Mesenchymal stem cell (in vitro differentiated cells and primary cell): Measurements from ENCODE around the gene CST9.

Experiments
- DNase-seq: peaks from one replicate; pipeline ENCODE4 v3.0.0-alpha.2; 2013
- H2AFZ ChIP-seq: one replicate; pipeline ENCODE4 v1.6.1; 2013; ENCODE audit warnings: low read depth, mild to moderate bottlenecking, control low read depth, inconsistent platforms, low read length, moderate library complexity
- H2AK5ac ChIP-seq: 2 replicates; pipeline ENCODE4 v1.6.1; 2013; ENCODE audit warnings: low read length, moderate library complexity, mild to moderate bottlenecking, inconsistent platforms; ENCODE audit not compliant: severe bottlenecking
- H2BK120ac ChIP-seq: one replicate; pipeline ENCODE4 v1.6.1; 2013; ENCODE audit warnings: low read depth, mild to moderate bottlenecking, inconsistent platforms, low read length, moderate library complexity
- H2BK12ac ChIP-seq, 2 experiments: one replicate each; pipeline ENCODE4 v1.6.1; 2013; ENCODE audit warnings: inconsistent platforms in 2 of 2, low read length in 2 of 2, mild to moderate bottlenecking in 2 of 2, moderate library complexity in 2 of 2, control low read depth in 1 of 2
- H2BK15ac ChIP-seq: one replicate; pipeline ENCODE4 v1.6.1; 2013; ENCODE audit warnings: mild to moderate bottlenecking, low read depth, inconsistent platforms; ENCODE audit not compliant: poor library complexity, severe bottlenecking
- H2BK5ac ChIP-seq: 2 replicates; pipeline ENCODE4 v1.6.1; 2013; ENCODE audit warnings: low read depth, mild to moderate bottlenecking, low read length, control low read depth, inconsistent platforms; ENCODE audit not compliant: poor library complexity, severe bottlenecking
- H3K14ac ChIP-seq, 2 experiments: one replicate each; pipeline ENCODE4 v1.6.1; 2013; ENCODE audit warnings: inconsistent platforms in 2 of 2, low read length in 2 of 2, control low read depth in 1 of 2, mild to moderate bottlenecking in 1 of 2, moderate library complexity in 1 of 2
- H3K18ac ChIP-seq, 2 experiments: one replicate each; pipeline ENCODE4 v1.6.1; 2013; ENCODE audit warnings: inconsistent platforms in 2 of 2, low read length in 2 of 2, control low read depth in 1 of 2, low read depth in 1 of 2, mild to moderate bottlenecking in 1 of 2
- H3K23ac ChIP-seq, 2 experiments: one replicate each; pipeline ENCODE4 v1.6.1; 2013; ENCODE audit warnings: inconsistent platforms in 2 of 2, low read length in 2 of 2, mild to moderate bottlenecking in 2 of 2, moderate library complexity in 2 of 2, control low read depth in 1 of 2
- H3K27ac ChIP-seq: 2 replicates; pipeline ENCODE4 v1.5.1; 2013; ENCODE audit warnings: mild to moderate bottlenecking, moderate library complexity, low read length, control low read depth, inconsistent platforms; ENCODE audit not compliant: poor library complexity, severe bottlenecking
- H3K27me3 ChIP-seq, 2 experiments: 2 replicates each; pipeline versions ENCODE4 v1.6.1 to v1.7.0; 2013; ENCODE audit warnings: low read length in 2 of 2, mild to moderate bottlenecking in 2 of 2, moderate library complexity in 2 of 2, control low read depth in 1 of 2, inconsistent platforms in 1 of 2; ENCODE audit not compliant: control insufficient read depth in 1 of 2, insufficient read depth in 1 of 2
- H3K36me3 ChIP-seq, 2 experiments: 2 replicates each; pipeline versions ENCODE4 v1.6.1 to v1.7.0; 2013; ENCODE audit warnings: low read length in 2 of 2, control low read depth in 1 of 2, inconsistent platforms in 1 of 2, low read depth in 1 of 2, mild to moderate bottlenecking in 1 of 2; ENCODE audit not compliant: insufficient read depth in 2 of 2, control insufficient read depth in 1 of 2
- H3K4ac ChIP-seq, 2 experiments: one replicate each; pipeline ENCODE4 v1.6.1; 2013; ENCODE audit warnings: inconsistent platforms in 2 of 2, low read length in 2 of 2, mild to moderate bottlenecking in 2 of 2, moderate library complexity in 2 of 2, control low read depth in 1 of 2, low read depth in 1 of 2
- H3K4me1 ChIP-seq: 2 replicates; pipeline ENCODE4 v1.6.1; 2013; ENCODE audit warnings: low read depth, low read length, control low read depth; ENCODE audit not compliant: control insufficient read depth, insufficient read depth
- H3K4me2 ChIP-seq: 2 replicates; pipeline ENCODE4 v1.6.1; 2013; ENCODE audit warnings: low read length, mild to moderate bottlenecking, inconsistent platforms; ENCODE audit not compliant: poor library complexity, severe bottlenecking
- H3K4me3 ChIP-seq, 2 experiments: 2 replicates each; pipeline versions ENCODE4 v1.5.1 to v1.7.0; 2013; ENCODE audit warnings: low read length in 2 of 2, mild to moderate bottlenecking in 2 of 2, control low read depth in 1 of 2, low read depth in 1 of 2; ENCODE audit not compliant: insufficient read depth in 1 of 2
- H3K79me1 ChIP-seq: replicated peaks from 2 replicates; pipeline ENCODE4 v1.6.1; 2013; ENCODE audit warnings: mild to moderate bottlenecking, control low read depth, low read length, inconsistent platforms; ENCODE audit not compliant: poor library complexity, severe bottlenecking
- H3K9ac ChIP-seq: 2 replicates; pipeline ENCODE4 v1.7.0; 2013; ENCODE audit warnings: mild to moderate bottlenecking, low read length, moderate library complexity
- H3K9me3 ChIP-seq: 2 replicates; pipeline ENCODE4 v1.7.0; 2013; ENCODE audit warnings: mild to moderate bottlenecking, low read length; ENCODE audit not compliant: control insufficient read depth
- H4K8ac ChIP-seq: one replicate; pipeline ENCODE4 v1.6.1; 2013; ENCODE audit warnings: inconsistent platforms, mild to moderate bottlenecking, low read length, moderate library complexity
- H4K91ac ChIP-seq: one replicate; pipeline ENCODE4 v1.6.1; 2013; ENCODE audit warnings: mild to moderate bottlenecking, low read length, inconsistent platforms
- whole genome bisulfite sequencing: methylation state at CpG from one replicate; pipeline ENCODE4 v1.1.7; 2013; ENCODE audit warnings: mixed read lengths; 5-methylcytosine and 5-hydroxymethylcytosine counted together

Gene CST9

DNA sequence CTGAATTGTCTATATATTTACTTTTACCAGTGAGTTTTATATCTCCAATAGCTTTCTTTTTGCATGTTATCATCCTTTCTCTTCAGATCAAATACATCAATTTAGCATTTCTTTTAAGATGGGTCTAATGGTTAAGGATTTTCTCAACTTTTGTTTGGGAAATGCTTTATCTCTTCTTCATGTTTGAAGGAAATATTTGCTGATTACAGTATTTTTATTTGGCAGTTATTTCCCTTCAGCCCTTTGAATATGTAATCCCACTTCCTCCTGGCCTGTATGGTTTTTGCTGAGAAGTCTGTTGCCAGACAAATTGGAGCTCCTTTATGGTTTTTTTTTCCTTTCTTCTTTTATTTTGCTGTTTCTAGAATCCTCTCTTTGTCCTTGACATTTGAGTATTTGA lies 30.7 kb downstream of the CST9 start:
- Histone ChIP-seq H4K91ac (no peak overlapping the region), H3K18ac (no peak overlapping the region), H3K4me2 (no peak overlapping the region), H3K79me1 (no peaks in the 10 kb centered on the region), H3K9me3 (no peaks in the 10 kb centered on the region), H3K9ac (no peak overlapping the region), H3K36me3 (no peaks in the 10 kb centered on the region), H3K14ac (no peak overlapping the region), H2AFZ (no peak overlapping the region), H3K4me1 (no peaks in the 10 kb centered on the region), H2AK5ac (no peak overlapping the region), H2BK120ac (no peak overlapping the region), H3K23ac (no peak overlapping the region), H4K8ac (no peak overlapping the region), H2BK5ac (no peak overlapping the region), H2BK12ac (no peak overlapping the region), H3K27ac (no peak overlapping the region), H3K4ac (no peak overlapping the region), H3K4me3 (no peak overlapping the region), H2BK15ac (no peak overlapping the region), H3K27me3 (peaks cover 0 to 4% of the 10 kb centered on the region in 2 experiments)
- no peak for DNase-seq

DNA sequence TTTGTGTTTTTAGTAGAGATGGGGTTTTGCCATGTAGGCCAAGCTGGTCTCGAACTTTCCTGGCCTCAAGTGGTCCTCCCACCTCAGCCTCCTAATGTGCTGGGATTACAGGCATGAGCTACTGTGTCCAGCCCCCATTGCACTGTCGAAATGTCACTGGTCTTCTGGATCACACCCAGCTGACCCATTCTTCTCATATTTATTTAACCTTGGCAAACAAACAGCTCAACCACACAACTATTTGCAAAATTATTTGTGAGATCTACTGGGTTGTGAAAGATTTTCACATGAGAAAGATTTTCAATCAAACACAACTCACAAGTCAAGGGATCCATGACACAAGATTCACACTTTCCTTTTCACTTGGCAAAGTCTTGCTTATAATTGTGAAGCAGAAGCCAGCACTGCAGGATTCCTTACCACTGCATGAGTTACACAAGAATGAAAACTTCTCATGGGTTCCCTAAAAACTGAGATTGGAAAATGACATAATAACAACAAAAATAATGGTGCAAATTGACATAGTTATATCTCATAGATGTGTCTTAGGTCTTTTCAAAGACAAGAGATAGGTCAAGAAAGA lies 35.4 kb downstream of the CST9 start:
- no peak overlapping the region for H3K18ac ChIP-seq
- no peak overlapping the region for H4K8ac ChIP-seq
- no peaks in the 10 kb centered on the region for H3K36me3 ChIP-seq
- no peak overlapping the region for H3K4me3 ChIP-seq
- H2BK15ac ChIP-seq: no peak overlapping the region
- H3K14ac ChIP-seq: no peak overlapping the region
- no peak overlapping the region for H2BK120ac ChIP-seq
- no peak overlapping the region for H3K4me2 ChIP-seq
- H3K79me1 ChIP-seq: no peaks in the 10 kb centered on the region
- no peak overlapping the region for H3K4ac ChIP-seq
- H2AK5ac ChIP-seq: no peak overlapping the region
- DNase-seq: no peak
- H3K27ac ChIP-seq: no peak overlapping the region
- no peak overlapping the region for H4K91ac ChIP-seq
- peaks cover 9% of the 10 kb centered on the region in 2 experiments for H3K27me3 ChIP-seq
- WGBS: 70% methylated on average over 1 of the region's 2 CpGs
- H2BK12ac ChIP-seq: no peak overlapping the region
- H3K23ac ChIP-seq: no peak overlapping the region
- H3K9me3 ChIP-seq: no peaks in the 10 kb centered on the region
- no peak overlapping the region for H3K9ac ChIP-seq
- no peak overlapping the region for H2BK5ac ChIP-seq
- no peak overlapping the region for H2AFZ ChIP-seq
- no peaks in the 10 kb centered on the region for H3K4me1 ChIP-seq

DNA sequence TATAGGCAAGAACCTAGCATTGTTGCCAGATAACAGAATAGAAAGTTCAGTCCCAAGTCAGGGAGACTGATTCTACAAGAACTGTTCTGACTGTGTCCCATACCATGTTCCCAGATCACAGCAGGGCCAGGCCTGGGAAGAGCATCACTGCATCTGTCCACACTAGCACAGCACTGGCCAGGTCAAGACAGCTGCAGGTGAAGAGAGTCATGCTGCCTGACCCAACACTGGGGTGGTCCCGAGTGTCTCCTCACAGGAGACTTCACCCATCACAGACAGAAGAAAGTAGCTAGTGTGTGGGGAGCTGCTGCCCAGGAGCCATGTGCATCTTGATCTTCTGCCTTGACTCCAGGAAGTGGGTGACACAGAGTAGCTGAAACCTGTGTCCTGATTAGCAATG lies 36.1 kb downstream of the CST9 start:
- Histone ChIP-seq H2BK120ac (no peak overlapping the region), H3K36me3 (no peaks in the 10 kb centered on the region), H3K4ac (no peak overlapping the region), H2BK5ac (no peak overlapping the region), H4K8ac (no peak overlapping the region), H3K9me3 (no peaks in the 10 kb centered on the region), H3K27me3 (peaks cover 9 to 10% of the 10 kb centered on the region in 2 experiments), H4K91ac (no peak overlapping the region), H2BK12ac (no peak overlapping the region), H2AFZ (no peak overlapping the region), H3K4me3 (no peak overlapping the region), H3K18ac (no peak overlapping the region), H3K14ac (no peak overlapping the region), H3K4me2 (no peak overlapping the region), H3K9ac (no peak overlapping the region), H3K79me1 (no peaks in the 10 kb centered on the region), H2AK5ac (no peak overlapping the region), H2BK15ac (no peak overlapping the region), H3K4me1 (no peaks in the 10 kb centered on the region), H3K27ac (no peak overlapping the region), H3K23ac (no peak overlapping the region)
- 83% methylated on average over 1 of the region's 1 CpG for WGBS
- DNase-seq: no peak

DNA sequence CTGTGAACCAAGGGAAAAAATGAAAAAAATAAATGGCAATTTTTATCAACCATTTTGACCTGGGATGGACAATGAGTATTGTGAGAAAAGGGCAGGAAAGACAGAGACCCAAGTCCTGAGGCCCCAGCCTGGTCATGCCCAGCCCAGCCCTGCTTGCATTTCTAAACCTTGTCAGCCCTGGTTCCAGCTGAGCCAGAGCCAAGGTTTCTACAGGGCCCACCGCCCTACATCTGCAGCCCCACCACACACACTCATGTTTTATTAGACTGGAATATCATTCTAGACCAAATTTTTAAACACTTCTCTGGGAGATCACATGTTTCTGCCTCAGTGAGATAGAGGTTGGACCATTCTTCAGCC lies 36.8 kb downstream of the CST9 start:
- no peak overlapping the region for H2BK120ac ChIP-seq
- no peak overlapping the region for H2BK12ac ChIP-seq
- H3K9ac ChIP-seq: no peak overlapping the region
- no peak overlapping the region for H3K27ac ChIP-seq
- H2AK5ac ChIP-seq: no peak overlapping the region
- WGBS: 78% methylated on average over 1 of the region's 1 CpG
- no peak overlapping the region for H3K4ac ChIP-seq
- H3K36me3 ChIP-seq: no peaks in the 10 kb centered on the region
- H3K79me1 ChIP-seq: no peaks in the 10 kb centered on the region
- H3K4me2 ChIP-seq: no peak overlapping the region
- peaks cover 2% of the 10 kb centered on the region for H3K9me3 ChIP-seq
- no peak overlapping the region for H3K18ac ChIP-seq
- no peak overlapping the region for H3K4me3 ChIP-seq
- H3K14ac ChIP-seq: no peak overlapping the region
- no peak for DNase-seq
- H4K91ac ChIP-seq: no peak overlapping the region
- no peak overlapping the region for H4K8ac ChIP-seq
- H3K23ac ChIP-seq: no peak overlapping the region
- H2AFZ ChIP-seq: no peak overlapping the region
- peaks cover 9 to 10% of the 10 kb centered on the region in 2 experiments for H3K27me3 ChIP-seq
- no peak overlapping the region for H2BK5ac ChIP-seq
- no peaks in the 10 kb centered on the region for H3K4me1 ChIP-seq
- no peak overlapping the region for H2BK15ac ChIP-seq
